ENCODE data around the gene KAT6B.
A peak's percentile ranks its signal among the peaks of the same experiment; 100 is the strongest.

KAT6B gene

GRCh38 chr10:75012471-75012870 lies 186.1 kb downstream of the KAT6B start:
- DNase-seq (ENCODE audit: low read depth), result no peak
- TF ChIP-seq, protein P1, sequence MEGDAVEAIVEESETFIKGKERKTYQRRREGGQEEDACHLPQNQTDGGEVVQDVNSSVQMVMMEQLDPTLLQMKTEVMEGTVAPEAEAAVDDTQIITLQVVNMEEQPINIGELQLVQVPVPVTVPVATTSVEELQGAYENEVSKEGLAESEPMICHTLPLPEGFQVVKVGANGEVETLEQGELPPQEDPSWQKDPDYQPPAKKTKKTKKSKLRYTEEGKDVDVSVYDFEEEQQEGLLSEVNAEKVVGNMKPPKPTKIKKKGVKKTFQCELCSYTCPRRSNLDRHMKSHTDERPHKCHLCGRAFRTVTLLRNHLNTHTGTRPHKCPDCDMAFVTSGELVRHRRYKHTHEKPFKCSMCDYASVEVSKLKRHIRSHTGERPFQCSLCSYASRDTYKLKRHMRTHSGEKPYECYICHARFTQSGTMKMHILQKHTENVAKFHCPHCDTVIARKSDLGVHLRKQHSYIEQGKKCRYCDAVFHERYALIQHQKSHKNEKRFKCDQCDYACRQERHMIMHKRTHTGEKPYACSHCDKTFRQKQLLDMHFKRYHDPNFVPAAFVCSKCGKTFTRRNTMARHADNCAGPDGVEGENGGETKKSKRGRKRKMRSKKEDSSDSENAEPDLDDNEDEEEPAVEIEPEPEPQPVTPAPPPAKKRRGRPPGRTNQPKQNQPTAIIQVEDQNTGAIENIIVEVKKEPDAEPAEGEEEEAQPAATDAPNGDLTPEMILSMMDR (IDR thresholded peaks at IDR 0.05; ENCODE audit: low read depth, low read length, missing control alignments), result no peak
- H3K4me3 ChIP-seq (ENCODE audit: low read depth, low read length), result no peak overlapping the region

DNA sequence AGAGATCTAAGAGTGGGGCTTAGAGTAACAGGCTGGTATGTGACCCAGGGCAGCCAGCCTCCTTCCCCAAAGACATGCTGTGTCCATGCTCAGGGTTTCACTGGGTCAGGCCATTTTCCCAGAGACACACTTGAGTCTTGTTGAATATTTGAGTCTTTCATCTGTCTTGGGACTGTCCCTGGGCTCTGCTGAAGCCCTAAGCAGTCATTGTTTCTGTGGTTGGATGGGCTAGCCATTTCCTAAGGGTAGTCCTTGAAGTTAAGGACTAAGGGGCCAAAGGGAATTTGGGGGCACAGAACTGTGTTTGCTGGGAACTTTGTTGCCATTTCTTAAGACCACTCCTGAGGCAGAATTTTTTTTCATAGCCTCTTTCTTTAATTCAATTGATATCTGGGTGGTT lies 186.6 kb downstream of the KAT6B start:
- DNase-seq (ENCODE audit: low read depth), result no peak
- TF ChIP-seq, protein P1 (IDR thresholded peaks at IDR 0.05; ENCODE audit: low read depth, low read length, missing control alignments), result no peak
- no peak overlapping the region for H3K4me3 ChIP-seq (ENCODE audit: low read depth, low read length)

- TF ChIP-seq, protein P1 (IDR thresholded peaks at IDR 0.05; ENCODE audit: low read depth, low read length, missing control alignments), result no peak
- H3K4me3 ChIP-seq (ENCODE audit: low read depth, low read length), result peak overlapping the region; percentile 28; the same call in 1 of the 2 replicates
- no peak for DNase-seq (ENCODE audit: low read depth)
Measured at GRCh38 chr10:75013522-75013921, 187.1 kb downstream of the KAT6B start.

DNA sequence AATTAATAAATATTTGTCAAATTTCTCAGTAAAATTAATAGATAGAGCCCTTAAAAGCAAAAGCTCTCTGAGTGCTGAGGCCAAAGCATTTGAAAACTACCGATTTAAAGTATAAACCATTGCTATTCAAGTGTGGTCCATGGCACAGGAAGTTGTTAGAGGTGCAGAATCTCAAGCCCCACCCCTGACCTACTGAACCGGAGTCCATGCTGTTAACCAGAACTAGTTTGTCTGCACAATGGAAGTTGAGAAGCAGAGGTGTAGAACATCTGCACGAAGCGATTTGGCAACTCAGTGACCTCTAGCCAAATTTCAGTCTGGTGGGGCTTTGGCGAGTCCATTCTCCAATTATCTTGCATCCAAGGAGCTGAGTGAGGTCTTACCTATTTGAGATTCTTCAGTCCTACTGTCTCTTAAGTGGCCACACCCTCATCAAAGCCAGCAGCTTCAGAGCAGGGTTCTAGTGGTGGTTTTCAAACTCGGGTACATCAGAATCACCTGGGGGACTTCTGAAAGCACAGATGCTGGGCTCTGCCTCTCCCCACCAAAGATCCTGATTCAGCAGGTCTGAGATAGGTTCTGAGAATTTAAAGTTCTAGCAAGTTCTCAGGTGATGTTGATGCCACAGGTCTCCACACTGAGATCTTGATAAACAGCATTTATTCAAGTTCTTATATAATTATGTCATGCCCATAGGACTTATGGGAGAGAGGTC lies 188.3 kb downstream of the KAT6B start:
- H3K4me3 ChIP-seq (ENCODE audit: low read depth, low read length), result no peak overlapping the region
- no peak for DNase-seq (ENCODE audit: low read depth)
- TF ChIP-seq, protein P1 (IDR thresholded peaks at IDR 0.05; ENCODE audit: low read depth, low read length, missing control alignments), result no peak

DNA sequence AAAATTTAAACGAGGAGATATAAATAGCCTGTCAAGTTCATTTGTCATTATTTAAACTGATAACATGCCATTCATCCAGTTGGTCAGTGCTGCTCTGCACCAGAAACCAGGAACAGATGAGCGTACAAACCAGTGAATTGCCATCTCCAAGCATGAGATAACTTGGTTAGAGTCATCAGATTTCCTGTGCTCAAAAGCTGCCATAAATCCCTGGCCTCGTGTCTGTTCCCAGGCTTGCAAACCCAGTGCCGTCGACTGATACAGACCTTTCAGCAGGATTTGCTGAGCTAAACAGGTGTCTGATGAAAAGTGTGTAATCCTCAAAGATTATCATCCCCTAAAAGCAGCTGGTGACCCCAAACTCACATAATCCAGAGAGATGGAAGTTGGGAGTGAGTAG lies 189.0 kb downstream of the KAT6B start:
- TF ChIP-seq, protein P1 (IDR thresholded peaks at IDR 0.05; ENCODE audit: low read depth, low read length, missing control alignments), result no peak
- H3K4me3 ChIP-seq (ENCODE audit: low read depth, low read length), result no peak overlapping the region
- DNase-seq (ENCODE audit: low read depth), result no peak

GRCh38 chr10:75016325-75016724 lies 189.9 kb downstream of the KAT6B start:
- H3K4me3 ChIP-seq (ENCODE audit: low read depth, low read length), result no peak overlapping the region
- TF ChIP-seq, protein P1 (IDR thresholded peaks at IDR 0.05; ENCODE audit: low read depth, low read length, missing control alignments), result no peak
- no peak for DNase-seq (ENCODE audit: low read depth)

DNA sequence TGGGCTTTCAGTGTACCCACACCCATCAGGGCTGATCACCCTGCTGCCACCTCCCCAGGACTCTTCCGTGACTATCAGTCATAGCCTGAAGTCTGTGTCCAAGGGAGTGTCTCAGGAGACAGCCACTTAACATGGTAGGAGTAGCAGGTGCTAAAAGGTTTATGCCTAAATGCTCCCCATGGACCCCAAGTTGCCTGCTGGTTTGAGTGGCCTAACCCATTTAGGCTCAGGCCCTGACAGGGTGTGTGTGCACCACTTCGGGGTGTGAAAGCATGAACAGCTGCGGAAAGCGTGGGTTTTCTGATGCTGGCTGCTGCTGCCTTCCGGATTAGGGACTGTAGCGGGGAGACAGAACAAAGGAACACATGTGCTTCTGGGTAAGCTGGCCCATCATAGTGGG lies 191.9 kb downstream of the KAT6B start:
- no peak overlapping the region for H3K4me3 ChIP-seq (ENCODE audit: low read depth, low read length)
- TF ChIP-seq, protein P1 (IDR thresholded peaks at IDR 0.05; ENCODE audit: low read depth, low read length, missing control alignments), result no peak
- no peak for DNase-seq (ENCODE audit: low read depth)

Data from GM12864 (cell line).